Esophagus muscularis mucosa (tissue), 4 donors: ENCODE measurements around the gene LRRC8E. TPM values are rescaled to one million over a fixed set of nuclear protein-coding genes. Genes with fewer than 3 reads are reported as not detected.
"Not testable (repeated sequence)": the region's sequence is repeated elsewhere in the genome, so short reads cannot be mapped to it uniquely, and the experiment has no call there.

Experiments
- DNase-seq: peaks from one replicate; pipeline ENCODE4 v3.0.0-alpha.2; 2017; ENCODE audit errors: extremely low spot score
- H3K27ac ChIP-seq, 4 donors: fragments of 200-600 bp; sonication (generic); replicated peaks in 1 of 4; 1 replicate in 3 of 4; 2 replicates in 1 of 4; pipeline ENCODE4 v1.5.1; 2016 to 2019; ENCODE audit warnings: mild to moderate bottlenecking in 1 of 4
- H3K27me3 ChIP-seq, 4 donors: fragments of 200-600 bp; sonication (generic); one replicate each; pipeline versions ENCODE4 v1.5.1 to v1.6.0; 2016 to 2019
- H3K36me3 ChIP-seq, 4 donors: fragments of 200-600 bp; sonication (generic); one replicate each; pipeline ENCODE4 v1.5.1; 2016 to 2019
- H3K4me1 ChIP-seq, 4 donors: fragments of 200-600 bp; sonication (generic); one replicate each; pipeline ENCODE4 v1.5.1; 2016 to 2019
- H3K4me3 ChIP-seq, 4 donors: fragments of 200-600 bp; sonication (generic); 1 replicate in 2 of 4; 2 replicates in 2 of 4; pipeline ENCODE4 v1.5.1; 2016 to 2019; ENCODE audit warnings: mild to moderate bottlenecking in 4 of 4, moderate library complexity in 1 of 4
- H3K9me3 ChIP-seq, 4 donors: fragments of 200-600 bp; sonication (generic); 1 replicate in 3 of 4; 2 replicates in 1 of 4; pipeline ENCODE4 v1.5.1; 2016 to 2019
- EP300 ChIP-seq: sonication (generic); formaldehyde crosslinking; IDR thresholded peaks from one replicate; pipeline ENCODE4 v1.6.1; 2017; ENCODE audit warnings: antibody characterized with exemption
- POLR2A ChIP-seq: fragments of 450-650 bp; IDR thresholded peaks from one replicate; pipeline ENCODE4 v1.6.1; 2017; ENCODE audit warnings: antibody characterized with exemption, moderate library complexity, mild to moderate bottlenecking, low read depth
- POLR2AphosphoS5 ChIP-seq, 2 donors: sonication (generic); formaldehyde crosslinking; IDR thresholded peaks; one replicate each; pipeline ENCODE4 v1.6.1; 2017; ENCODE audit warnings: antibody characterized with exemption in 2 of 2
- WGBS: methylation state at CpG from one replicate; pipeline ENCODE4 v1.1.5; 2018; 5-methylcytosine and 5-hydroxymethylcytosine counted together
- intact Hi-C: fragments of 100-400 bp; cut with DNase I; formaldehyde crosslinking; loops from one replicate; pipeline ENCODE4 v1.15.1; 2023
- total RNA-seq, 4 donors: library from RNA; depleted of rRNA; stranded (reverse); fragments of >200 nt; gene quantifications; one replicate each; pipeline versions ENCODE4 v1.1.0 to v1.2.1, GENCODE V29; 2016
- TF ChIP-seq, protein P1 (sequence below), 3 experiments: fragments of 200-600 bp in 2 of 3; fragments of 450-650 bp in 1 of 3; sonication (generic) in 2 of 3; IDR thresholded peaks; one replicate each; pipeline ENCODE4 v1.5.1; 2017 to 2019; ENCODE audit warnings: antibody characterized with exemption in 3 of 3, mild to moderate bottlenecking in 2 of 3, moderate library complexity in 1 of 3

The LRRC8E gene
- total RNA-seq, 4 donors from 2014 or later: 0.33 to 1.0 (median 0.46) TPM; not detected in 1

DNA sequence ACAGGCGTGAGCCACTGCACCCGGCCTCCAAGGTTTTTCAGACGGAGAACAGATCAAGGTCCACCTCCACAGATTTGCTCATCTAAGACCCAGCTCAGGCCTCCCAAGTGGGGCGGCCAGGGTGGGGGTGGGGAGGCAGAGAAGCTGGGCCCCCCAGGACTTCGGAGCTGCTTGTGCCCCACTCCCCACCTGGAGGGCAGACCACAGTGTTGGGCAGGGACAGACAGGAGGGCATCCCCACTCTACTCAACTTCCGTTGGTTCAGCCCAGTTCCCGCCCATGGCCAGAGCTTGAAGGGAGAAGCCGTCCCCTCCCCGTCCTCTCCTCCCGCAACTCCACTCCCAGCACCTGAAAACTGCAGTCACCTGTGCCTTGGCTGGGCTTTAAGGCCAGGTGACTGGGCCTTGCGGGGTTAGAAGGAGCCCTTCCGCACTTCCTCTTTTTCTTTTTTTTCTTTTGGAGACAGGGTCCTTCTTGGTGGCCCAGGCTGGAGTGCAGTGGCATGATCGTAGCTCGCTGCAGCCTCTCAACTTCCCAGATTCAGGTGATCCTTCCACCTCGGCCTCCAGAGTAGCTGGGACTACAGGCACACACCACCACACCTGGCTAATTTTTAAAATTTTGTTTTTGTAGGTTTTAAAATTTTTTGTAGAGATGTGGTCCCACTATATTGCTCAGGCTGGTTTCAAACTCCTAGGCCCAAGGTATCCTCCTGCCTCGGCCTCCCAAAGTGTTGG is 734 bp upstream of the LRRC8E start:
- Histone ChIP-seq H3K27me3 (peaks cover 0 to 38% (median 10%) of the 10 kb centered on the region in 4 donors), H3K4me1 (peaks cover 5 to 8% (median 7%) of the 10 kb centered on the region in 4 donors), H3K27ac (no peak overlapping the region), H3K9me3 (no peaks in the 10 kb centered on the region), H3K4me3 (no peak overlapping the region), H3K36me3 (no peaks in the 10 kb centered on the region)
- no peak for DNase-seq
- 83% methylated on average over 15 of the region's 16 CpGs for WGBS
- intact Hi-C loops: no loop called here
- TF ChIP-seq EP300: no peak
- TF ChIP-seq, protein P1, sequence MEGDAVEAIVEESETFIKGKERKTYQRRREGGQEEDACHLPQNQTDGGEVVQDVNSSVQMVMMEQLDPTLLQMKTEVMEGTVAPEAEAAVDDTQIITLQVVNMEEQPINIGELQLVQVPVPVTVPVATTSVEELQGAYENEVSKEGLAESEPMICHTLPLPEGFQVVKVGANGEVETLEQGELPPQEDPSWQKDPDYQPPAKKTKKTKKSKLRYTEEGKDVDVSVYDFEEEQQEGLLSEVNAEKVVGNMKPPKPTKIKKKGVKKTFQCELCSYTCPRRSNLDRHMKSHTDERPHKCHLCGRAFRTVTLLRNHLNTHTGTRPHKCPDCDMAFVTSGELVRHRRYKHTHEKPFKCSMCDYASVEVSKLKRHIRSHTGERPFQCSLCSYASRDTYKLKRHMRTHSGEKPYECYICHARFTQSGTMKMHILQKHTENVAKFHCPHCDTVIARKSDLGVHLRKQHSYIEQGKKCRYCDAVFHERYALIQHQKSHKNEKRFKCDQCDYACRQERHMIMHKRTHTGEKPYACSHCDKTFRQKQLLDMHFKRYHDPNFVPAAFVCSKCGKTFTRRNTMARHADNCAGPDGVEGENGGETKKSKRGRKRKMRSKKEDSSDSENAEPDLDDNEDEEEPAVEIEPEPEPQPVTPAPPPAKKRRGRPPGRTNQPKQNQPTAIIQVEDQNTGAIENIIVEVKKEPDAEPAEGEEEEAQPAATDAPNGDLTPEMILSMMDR (IDR thresholded peaks at IDR 0.05): no peak
- TF ChIP-seq POLR2AphosphoS5 (IDR thresholded peaks at IDR 0.05): no peak
- no peak for TF ChIP-seq POLR2A

DNA sequence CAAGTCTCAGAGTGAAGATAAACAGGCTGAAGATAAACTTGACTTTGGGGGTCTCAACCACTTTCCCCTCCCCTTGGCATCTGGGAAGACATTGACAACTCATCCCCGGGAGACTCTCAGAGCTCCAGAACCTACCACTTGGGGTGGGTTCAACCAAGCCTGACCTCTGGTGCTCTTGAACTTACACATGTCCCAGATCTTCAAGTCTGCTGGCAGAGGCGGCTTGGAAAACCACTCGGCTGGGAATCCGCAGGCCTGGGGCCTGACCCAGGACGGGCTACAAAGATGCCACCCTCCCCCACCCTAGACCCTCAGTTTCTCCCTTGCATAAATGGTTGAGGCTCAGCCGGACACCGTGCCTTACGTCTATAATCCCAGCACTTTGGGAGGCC is 512 bp downstream of the LRRC8E start:
- WGBS: 100% methylated on average over 2 of the region's 8 CpGs
- peaks cover 0 to 51% (median 11%) of the 10 kb centered on the region in 4 donors for H3K27me3 ChIP-seq
- no peaks in the 10 kb centered on the region for H3K36me3 ChIP-seq
- TF ChIP-seq, protein P1 (IDR thresholded peaks at IDR 0.05): no peak
- no peak for TF ChIP-seq EP300
- H3K9me3 ChIP-seq: no peaks in the 10 kb centered on the region
- intact Hi-C loops: no loop called here
- no peak for DNase-seq
- peak overlapping the region; percentile 36 to 55 (median 42) for H3K4me3 ChIP-seq
- no peak overlapping the region for H3K27ac ChIP-seq
- H3K4me1 ChIP-seq: peaks cover 5 to 8% (median 7%) of the 10 kb centered on the region in 4 donors

DNA sequence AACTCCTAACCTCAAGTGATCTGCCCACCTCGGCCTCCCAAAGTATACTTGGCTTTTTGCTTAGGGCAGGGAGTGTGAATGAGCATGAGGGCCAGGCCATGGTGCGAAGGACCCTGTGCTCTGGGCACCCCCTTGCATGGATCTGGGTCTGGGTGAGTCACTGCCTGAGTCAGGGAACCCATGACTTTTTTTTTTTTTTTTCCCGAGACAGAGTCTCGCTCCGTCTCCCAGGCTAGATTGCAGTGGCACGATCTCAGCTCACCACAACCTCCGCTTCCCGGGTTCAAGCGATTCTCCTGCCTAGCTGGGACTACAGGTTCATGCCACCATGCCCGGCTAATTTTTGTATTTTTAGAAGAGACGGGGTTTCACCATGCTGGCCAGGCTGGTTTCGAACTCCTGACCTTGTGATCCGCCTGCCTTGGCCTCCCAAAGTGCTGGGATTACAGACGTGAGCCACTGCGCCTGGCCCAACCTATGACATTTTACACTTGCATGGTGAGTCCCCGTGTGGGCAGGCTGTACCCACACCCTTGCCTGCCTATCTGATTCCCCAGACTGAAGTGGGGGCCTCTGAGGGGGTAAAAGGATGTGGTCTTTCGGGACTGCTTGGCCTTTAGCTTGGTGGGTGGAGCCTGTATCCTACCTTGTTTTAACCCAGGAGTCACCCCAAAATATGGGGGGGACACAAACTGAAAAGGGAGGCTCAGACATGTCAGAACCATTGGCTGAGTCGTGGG is 5.2 kb downstream of the LRRC8E start:
- intact Hi-C loops, H3K9me3 ChIP-seq, H3K27ac ChIP-seq, DNase-seq, H3K4me3 ChIP-seq, H3K36me3 ChIP-seq, H3K4me1 ChIP-seq: not testable (repeated sequence)
- peaks cover 0 to 53% (median 7%) of the 10 kb centered on the region in 4 donors for H3K27me3 ChIP-seq
- WGBS: 79% methylated on average over 18 of the region's 18 CpGs

DNA sequence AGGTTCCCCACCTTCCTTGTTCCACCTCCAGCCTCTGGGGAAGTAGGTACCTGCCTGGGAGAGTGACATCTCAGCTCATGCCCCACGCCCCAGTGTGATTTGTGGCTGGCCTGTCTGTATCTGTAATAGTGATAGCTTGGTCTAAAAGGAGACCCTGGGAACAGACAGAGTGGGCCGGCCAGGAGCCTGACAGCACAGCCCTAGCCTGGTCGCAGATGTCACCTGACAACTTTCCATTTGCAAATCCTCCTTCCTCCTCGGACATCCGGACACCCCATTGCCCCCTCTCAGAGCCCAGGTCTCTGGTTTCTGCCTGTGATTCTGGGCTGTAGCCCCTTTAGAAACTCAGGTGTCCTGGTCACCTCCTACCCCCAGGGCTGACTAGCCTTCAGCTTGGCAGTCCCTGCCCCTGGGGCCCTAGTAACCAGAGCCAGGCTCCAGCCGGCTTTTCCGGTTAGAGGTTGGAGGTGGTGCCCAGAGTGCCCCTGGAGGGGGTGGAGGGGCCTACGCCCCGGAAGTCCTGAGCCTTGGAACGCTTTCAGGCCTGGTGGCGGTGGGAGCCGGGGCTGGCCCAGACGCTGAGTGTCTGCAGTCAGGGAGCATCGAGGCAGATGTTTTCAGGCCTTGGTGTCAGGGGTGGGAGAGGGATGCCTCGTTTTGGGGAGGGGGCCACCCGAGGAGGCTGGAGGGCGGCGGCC is 6.5 kb downstream of the LRRC8E start:
- Histone ChIP-seq H3K9me3 (no peaks in the 10 kb centered on the region), H3K27me3 (peaks cover 0 to 49% (median 4%) of the 10 kb centered on the region in 4 donors), H3K4me1 (no peaks in the 10 kb centered on the region), H3K27ac (no peak overlapping the region), H3K4me3 (no peak overlapping the region), H3K36me3 (no peaks in the 10 kb centered on the region)
- TF ChIP-seq, protein P1 (IDR thresholded peaks at IDR 0.05): no peak
- no peak for TF ChIP-seq POLR2AphosphoS5 (IDR thresholded peaks at IDR 0.05)
- TF ChIP-seq POLR2A: no peak
- TF ChIP-seq EP300: no peak
- intact Hi-C loops: loop anchor here (5.0 kb wide), 1 partner anchor 32 kb away; no protein-coding TSS in a partner anchor
- no peak for DNase-seq
- WGBS: 63% methylated on average over 8 of the region's 18 CpGs

DNA sequence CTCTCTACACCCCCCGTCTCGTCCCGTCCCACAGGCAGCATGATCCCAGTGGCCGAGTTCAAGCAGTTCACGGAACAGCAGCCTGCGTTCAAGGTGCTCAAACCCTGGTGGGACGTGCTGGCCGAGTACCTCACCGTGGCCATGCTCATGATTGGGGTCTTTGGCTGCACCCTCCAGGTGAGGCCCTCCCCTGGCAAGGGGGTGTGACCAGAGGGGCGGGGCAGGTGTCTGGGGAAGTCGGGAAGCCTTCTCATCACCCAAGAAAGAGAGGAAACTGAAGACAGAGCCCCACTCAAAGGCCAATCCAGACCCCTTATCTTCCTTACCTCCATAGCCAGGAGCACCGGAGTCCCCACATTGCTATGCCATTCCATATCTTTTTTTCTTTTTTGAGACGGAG is 7.3 kb downstream of the LRRC8E start:
- 88% methylated on average over 6 of the region's 13 CpGs for WGBS
- Histone ChIP-seq H3K36me3 (no peaks in the 10 kb centered on the region), H3K27ac (no peak overlapping the region), H3K27me3 (peaks cover 0 to 47% (median 4%) of the 10 kb centered on the region in 4 donors), H3K9me3 (no peaks in the 10 kb centered on the region), H3K4me1 (no peaks in the 10 kb centered on the region), H3K4me3 (no peak overlapping the region)
- intact Hi-C loops: loop anchor here (5.0 kb wide), 1 partner anchor 33 kb away; no protein-coding TSS in a partner anchor
- TF ChIP-seq POLR2AphosphoS5 (IDR thresholded peaks at IDR 0.05) (no peak), POLR2A (no peak), EP300 (no peak)
- TF ChIP-seq, protein P1 (IDR thresholded peaks at IDR 0.05): no peak
- no peak for DNase-seq
